ENCODE results near the gene CFLAR.

Gene CFLAR

GRCh38 chr2:201128933-201129505, 13.1 kb downstream of the CFLAR start:
- H3K79me2 ChIP-seq (ENCODE audit: insufficient read depth, low read length) = no peaks in the 10 kb centered on the region
- H3K4me3 ChIP-seq (ENCODE audit: insufficient read depth, low read length, poor library complexity, severe bottlenecking) = no peak overlapping the region
- H3K27ac ChIP-seq (ENCODE audit: low read depth, low read length) = no peak overlapping the region
- H3F3A ChIP-seq (ENCODE audit: insufficient read depth) = no peaks in the 10 kb centered on the region
- H3K9me2 ChIP-seq (replicated peaks; ENCODE audit: insufficient read depth, low read length) = no peaks in the 10 kb centered on the region
- H3K9ac ChIP-seq (ENCODE audit: low read length) = no peak overlapping the region
- TF ChIP-seq EZH2phosphoT487 (conservative IDR thresholded peaks at IDR 0.05; ENCODE audit: low read length) = no peak
- TF ChIP-seq, protein P1, sequence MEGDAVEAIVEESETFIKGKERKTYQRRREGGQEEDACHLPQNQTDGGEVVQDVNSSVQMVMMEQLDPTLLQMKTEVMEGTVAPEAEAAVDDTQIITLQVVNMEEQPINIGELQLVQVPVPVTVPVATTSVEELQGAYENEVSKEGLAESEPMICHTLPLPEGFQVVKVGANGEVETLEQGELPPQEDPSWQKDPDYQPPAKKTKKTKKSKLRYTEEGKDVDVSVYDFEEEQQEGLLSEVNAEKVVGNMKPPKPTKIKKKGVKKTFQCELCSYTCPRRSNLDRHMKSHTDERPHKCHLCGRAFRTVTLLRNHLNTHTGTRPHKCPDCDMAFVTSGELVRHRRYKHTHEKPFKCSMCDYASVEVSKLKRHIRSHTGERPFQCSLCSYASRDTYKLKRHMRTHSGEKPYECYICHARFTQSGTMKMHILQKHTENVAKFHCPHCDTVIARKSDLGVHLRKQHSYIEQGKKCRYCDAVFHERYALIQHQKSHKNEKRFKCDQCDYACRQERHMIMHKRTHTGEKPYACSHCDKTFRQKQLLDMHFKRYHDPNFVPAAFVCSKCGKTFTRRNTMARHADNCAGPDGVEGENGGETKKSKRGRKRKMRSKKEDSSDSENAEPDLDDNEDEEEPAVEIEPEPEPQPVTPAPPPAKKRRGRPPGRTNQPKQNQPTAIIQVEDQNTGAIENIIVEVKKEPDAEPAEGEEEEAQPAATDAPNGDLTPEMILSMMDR (IDR thresholded peaks at IDR 0.05; ENCODE audit: insufficient read depth, low read length, poor library complexity, severe bottlenecking) = no peak
- H3K36me3 ChIP-seq (ENCODE audit: low read length) = no peaks in the 10 kb centered on the region
- no peaks in the 10 kb centered on the region for H4K20me1 ChIP-seq (ENCODE audit: low read depth, low read length)
- H2AFZ ChIP-seq (ENCODE audit: low read depth, low read length, severe bottlenecking) = no peak overlapping the region
- no peaks in the 10 kb centered on the region for H3K27me3 ChIP-seq (ENCODE audit: low read length)
- H3K4me2 ChIP-seq (ENCODE audit: low read depth, low read length, poor library complexity, severe bottlenecking) = no peak overlapping the region
- no peaks in the 10 kb centered on the region for H3K9me3 ChIP-seq (ENCODE audit: insufficient read depth, low read length)

DNA sequence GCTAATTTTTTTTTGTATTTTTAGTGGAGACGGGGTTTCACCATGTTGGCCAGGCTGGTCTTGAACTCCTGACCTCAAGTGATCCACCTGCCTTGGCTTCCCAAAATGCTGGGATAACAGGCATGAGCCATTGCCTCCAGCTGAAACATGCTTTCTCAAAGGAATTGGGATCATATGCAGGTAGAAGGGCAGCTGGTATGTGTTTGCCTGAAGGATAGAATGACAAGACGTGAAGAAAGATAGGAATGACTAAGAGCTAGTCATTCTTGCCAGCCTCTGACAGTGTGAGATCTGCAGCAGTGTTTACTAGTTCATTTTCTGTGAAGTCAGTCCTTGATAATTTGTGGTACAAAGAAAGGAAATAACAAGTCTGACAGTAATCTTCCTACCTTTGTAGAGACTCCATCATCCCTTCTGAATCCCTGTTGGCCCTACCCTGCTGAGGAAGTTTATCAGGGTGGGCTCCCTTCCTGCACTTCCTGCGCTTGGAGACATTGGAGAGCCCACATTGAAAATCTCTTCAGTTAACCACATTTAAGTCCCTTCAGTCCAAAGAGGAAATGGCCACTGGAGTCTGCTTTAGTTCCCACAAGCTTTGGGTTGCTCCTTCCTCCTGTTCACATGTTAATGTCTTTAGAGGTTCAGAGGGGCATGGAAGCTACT, 14.7 kb downstream of the CFLAR start:
- Histone ChIP-seq H3K4me2 (ENCODE audit: low read depth, low read length, poor library complexity, severe bottlenecking) (no peak overlapping the region), H3K9ac (ENCODE audit: low read length) (no peak overlapping the region)

DNA sequence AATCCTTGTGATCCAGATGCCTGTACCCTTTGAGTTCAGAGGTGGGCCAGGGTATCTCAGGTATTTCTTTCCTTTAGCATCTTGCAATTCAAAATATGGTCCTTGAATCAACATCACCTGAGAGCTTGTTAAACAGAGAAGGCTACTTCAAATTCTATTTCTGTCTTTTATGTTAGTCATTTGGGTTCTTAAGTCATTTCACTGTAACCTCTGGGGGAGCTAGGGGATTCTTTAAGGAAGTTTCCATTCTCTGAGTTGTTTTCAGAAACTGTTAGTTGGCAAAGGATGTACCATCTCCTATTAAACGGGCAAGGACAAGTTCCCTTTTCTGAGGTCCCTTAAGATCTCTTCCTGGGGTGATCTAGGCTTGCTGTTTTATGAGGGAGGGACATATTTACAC, 16.6 kb downstream of the CFLAR start:
- no peaks in the 10 kb centered on the region for H3K9me2 ChIP-seq (replicated peaks; ENCODE audit: insufficient read depth, low read length)
- no peak overlapping the region for H3K4me2 ChIP-seq (ENCODE audit: low read depth, low read length, poor library complexity, severe bottlenecking)
- no peaks in the 10 kb centered on the region for H3F3A ChIP-seq (ENCODE audit: insufficient read depth)
- H3K79me2 ChIP-seq (ENCODE audit: insufficient read depth, low read length) = no peaks in the 10 kb centered on the region
- no peaks in the 10 kb centered on the region for H3K27me3 ChIP-seq (ENCODE audit: low read length)
- no peak overlapping the region for H3K9ac ChIP-seq (ENCODE audit: low read length)
- no peak overlapping the region for H3K27ac ChIP-seq (ENCODE audit: low read depth, low read length)
- H3K4me3 ChIP-seq (ENCODE audit: insufficient read depth, low read length, poor library complexity, severe bottlenecking) = no peak overlapping the region
- H2AFZ ChIP-seq (ENCODE audit: low read depth, low read length, severe bottlenecking) = no peak overlapping the region
- TF ChIP-seq EZH2phosphoT487 (conservative IDR thresholded peaks at IDR 0.05; ENCODE audit: low read length) = no peak
- TF ChIP-seq, protein P1 (IDR thresholded peaks at IDR 0.05; ENCODE audit: insufficient read depth, low read length, poor library complexity, severe bottlenecking) = no peak
- H3K36me3 ChIP-seq (ENCODE audit: low read length) = no peaks in the 10 kb centered on the region
- H3K9me3 ChIP-seq (ENCODE audit: insufficient read depth, low read length) = no peaks in the 10 kb centered on the region
- no peaks in the 10 kb centered on the region for H4K20me1 ChIP-seq (ENCODE audit: low read depth, low read length)

More for the DNA sequence above, 14.7 kb downstream of the CFLAR start:
- H3K36me3 ChIP-seq (ENCODE audit: low read length) = no peaks in the 10 kb centered on the region
- H3K27me3 ChIP-seq (ENCODE audit: low read length) = no peaks in the 10 kb centered on the region
- H4K20me1 ChIP-seq (ENCODE audit: low read depth, low read length) = no peaks in the 10 kb centered on the region
- H3K4me3 ChIP-seq (ENCODE audit: insufficient read depth, low read length, poor library complexity, severe bottlenecking) = no peak overlapping the region
- no peaks in the 10 kb centered on the region for H3K9me3 ChIP-seq (ENCODE audit: insufficient read depth, low read length)
- no peaks in the 10 kb centered on the region for H3K79me2 ChIP-seq (ENCODE audit: insufficient read depth, low read length)
- no peaks in the 10 kb centered on the region for H3F3A ChIP-seq (ENCODE audit: insufficient read depth)
- H2AFZ ChIP-seq (ENCODE audit: low read depth, low read length, severe bottlenecking) = no peak overlapping the region
- no peak overlapping the region for H3K27ac ChIP-seq (ENCODE audit: low read depth, low read length)
- TF ChIP-seq, protein P1 (IDR thresholded peaks at IDR 0.05; ENCODE audit: insufficient read depth, low read length, poor library complexity, severe bottlenecking) = no peak
- no peak for TF ChIP-seq EZH2phosphoT487 (conservative IDR thresholded peaks at IDR 0.05; ENCODE audit: low read length)
- H3K9me2 ChIP-seq (replicated peaks; ENCODE audit: insufficient read depth, low read length) = no peaks in the 10 kb centered on the region
